Measurements from ENCODE around the gene SSPN.

GRCh38 chr12:26274441-26275312 lies 79.3 kb downstream of the SSPN start:
- TF ChIP-seq CTCF (IDR thresholded peaks at IDR 0.05; ENCODE audit: poor library complexity, severe bottlenecking): no peak
- no peak for TF ChIP-seq REST (IDR thresholded peaks at IDR 0.05; ENCODE audit: borderline replicate concordance)

Measured in neural cell (in vitro differentiated cells).